Left renal cortex interstitium (tissue), 4 donors: ENCODE data around the gene ANO2. TPM values are rescaled to one million over a fixed set of nuclear protein-coding genes. Genes with fewer than 3 reads are reported as not detected.

ENCODE experiments used
- DNase-seq, 4 donors: peaks; one replicate each; pipeline ENCODE4 v3.0.0-alpha.2; 2013; ENCODE audit warnings: low read depth in 4 of 4, low spot score in 2 of 4, missing footprints in 1 of 4
- polyA plus RNA-seq, 4 donors: library from polyadenylated mRNA; unstranded; fragments of 120-200 nt; gene quantifications; one replicate each; pipeline ENCODE4 v1.2.1, GENCODE V29; 2013; ENCODE audit not compliant: insufficient read length in 4 of 4

Gene ANO2
- polyA plus RNA-seq, 4 donors: 3.5 to 5.5 (median 4.1) TPM

GRCh38 chr12:5965950-5966383, 20.9 kb upstream of the ANO2 start:
- DNase-seq: no peak

- DNase-seq: no peak
These were observed 20.1 kb upstream of the ANO2 start for GRCh38 chr12:5964913-5965900.

GRCh38 chr12:5963515-5963914, 18.5 kb upstream of the ANO2 start:
- DNase-seq: no peak

- no peak for DNase-seq
These were observed 15.7 kb upstream of the ANO2 start for GRCh38 chr12:5960783-5961182.

GRCh38 chr12:5956987-5957386, 11.9 kb upstream of the ANO2 start:
- no peak for DNase-seq

GRCh38 chr12:5954661-5955060, 9.6 kb upstream of the ANO2 start:
- DNase-seq: no peak

- no peak for DNase-seq
These were observed 9.0 kb upstream of the ANO2 start for GRCh38 chr12:5953835-5954586.

GRCh38 chr12:5952031-5952430, 7.0 kb upstream of the ANO2 start:
- DNase-seq: no peak

GRCh38 chr12:5948696-5949095, 3.6 kb upstream of the ANO2 start:
- DNase-seq: no peak

- DNase-seq: no peak
These were observed 1.9 kb upstream of the ANO2 start for GRCh38 chr12:5947006-5947405.

- no peak for DNase-seq
These were observed 1.3 kb upstream of the ANO2 start for GRCh38 chr12:5946388-5946787.

- no peak for DNase-seq
These were observed 380 bp downstream of the ANO2 start for GRCh38 chr12:5944688-5945070.

- no peak for DNase-seq
These were observed 1.0 kb downstream of the ANO2 start for GRCh38 chr12:5944053-5944452.

- no peak for DNase-seq
These were observed 3.2 kb downstream of the ANO2 start for GRCh38 chr12:5941907-5942306.

GRCh38 chr12:5927732-5928516, 17.1 kb downstream of the ANO2 start:
- DNase-seq: no peak

GRCh38 chr12:5925646-5926045, 19.4 kb downstream of the ANO2 start:
- no peak for DNase-seq

GRCh38 chr12:5924342-5924741, 20.7 kb downstream of the ANO2 start:
- no peak for DNase-seq

- DNase-seq: no peak
These were observed 21.3 kb downstream of the ANO2 start for GRCh38 chr12:5923751-5924150.

- no peak for DNase-seq
These were observed 21.9 kb downstream of the ANO2 start for GRCh38 chr12:5923043-5923605.
